HG03575 (cell line): ENCODE measurements around the gene GPX3.

Experiments
- ATAC-seq: cut with Tn5 transposase; IDR thresholded peaks from one replicate; pipeline ENCODE4 v1.9.1; 2021; ENCODE audit not compliant: unreplicated experiment, insufficient number of reproducible peaks, low FRiP score; ENCODE audit errors: extremely low read depth

Gene GPX3

GRCh38 chr5:151029179-151030055 lies 9.0 kb downstream of the GPX3 start:
- ATAC-seq = no peak

- no peak for ATAC-seq
Observed at GRCh38 chr5:151030056-151030336, 9.6 kb downstream of the GPX3 start.

GRCh38 chr5:151030379-151030778 lies 10.0 kb downstream of the GPX3 start:
- ATAC-seq = no peak

- no peak for ATAC-seq
Observed at GRCh38 chr5:151031554-151031953, 11.2 kb downstream of the GPX3 start.

GRCh38 chr5:151033217-151033934 lies 13.0 kb downstream of the GPX3 start:
- no peak for ATAC-seq

- ATAC-seq = no peak
Observed at GRCh38 chr5:151034422-151035379, 14.3 kb downstream of the GPX3 start.

- ATAC-seq = no peak
Observed at GRCh38 chr5:151036556-151036955, 16.2 kb downstream of the GPX3 start.

- ATAC-seq = no peak
Observed at GRCh38 chr5:151037561-151038411, 17.4 kb downstream of the GPX3 start.

- no peak for ATAC-seq
Observed at GRCh38 chr5:151038412-151038745, 18.0 kb downstream of the GPX3 start.

GRCh38 chr5:151038801-151039238 lies 18.4 kb downstream of the GPX3 start:
- no peak for ATAC-seq

- no peak for ATAC-seq
Observed at GRCh38 chr5:151039665-151040064, 19.3 kb downstream of the GPX3 start.

- no peak for ATAC-seq
Observed at GRCh38 chr5:151040211-151040747, 19.9 kb downstream of the GPX3 start.

- ATAC-seq = no peak
Observed at GRCh38 chr5:151041577-151042268, 21.3 kb downstream of the GPX3 start.

- ATAC-seq = no peak
Observed at GRCh38 chr5:151042453-151043093, 22.2 kb downstream of the GPX3 start.

- ATAC-seq = no peak
Observed at GRCh38 chr5:151047814-151048425, 27.5 kb downstream of the GPX3 start.

- ATAC-seq = no peak
Observed at GRCh38 chr5:151048526-151048925, 28.1 kb downstream of the GPX3 start.
